ENCODE measurements around the gene E2F3.

E2F3 gene

DNA sequence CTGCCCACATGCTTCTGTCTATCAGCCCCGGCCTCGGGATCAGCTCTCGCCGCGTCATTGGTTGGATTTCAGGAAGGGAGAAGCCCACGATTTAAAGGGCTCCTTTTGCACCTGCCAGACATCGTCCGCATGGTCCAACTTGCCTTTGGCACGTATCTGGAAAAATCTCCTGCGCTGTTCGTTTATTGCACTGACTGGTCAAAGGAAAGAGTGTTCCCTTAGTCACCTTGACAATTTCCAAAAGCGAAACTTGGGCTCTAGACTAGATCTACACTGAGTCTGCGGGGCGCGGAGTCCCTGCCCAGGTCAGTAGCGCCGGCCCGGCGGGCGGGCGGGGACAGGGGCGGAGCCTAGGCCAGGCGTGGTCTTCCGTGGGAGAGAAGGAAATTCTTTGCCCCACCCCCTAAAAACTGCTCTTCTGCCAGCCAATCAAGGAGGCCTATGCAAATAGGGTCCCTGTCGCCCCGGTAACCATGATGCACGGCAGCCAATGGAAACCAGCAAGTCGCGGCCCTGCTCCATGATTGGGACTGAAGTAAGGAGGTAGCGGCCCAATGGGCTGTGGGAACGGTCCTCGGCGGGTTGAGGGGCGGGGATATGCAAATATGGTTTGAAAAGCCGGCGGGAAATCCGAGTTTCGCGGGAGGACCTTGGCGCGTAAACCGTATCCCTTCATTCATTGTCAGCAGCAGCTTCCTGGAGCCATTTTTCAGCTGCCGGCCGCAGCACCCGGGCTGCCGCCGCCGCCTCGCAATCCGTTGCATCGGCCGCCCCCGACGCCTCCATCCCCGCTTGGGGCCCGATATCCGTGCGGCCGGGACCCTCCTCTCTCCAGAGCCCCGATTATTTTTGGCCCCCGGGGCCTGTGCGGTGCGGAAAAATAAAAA, at the start of gene E2F3:
Gene E2F3, plus strand, starts transcription at position 675 of the 887 bp plus-strand sequence. CDS start 354 bp downstream, outside the sequence.
- Histone ChIP-seq H3K36me3 (ENCODE audit: control insufficient read depth in 2 of 2, insufficient read depth in 1 of 2, low read length in 2 of 2) (peaks cover 7 to 10% of the 10 kb centered on the region in 2 experiments; a peak in 2 of 3 replicates), H3K4me1 (ENCODE audit: control insufficient read depth, insufficient read depth, low read length) (no peaks in the 10 kb centered on the region), H3K9me3 (ENCODE audit: control insufficient read depth, insufficient read depth, low read depth, low read length) (no peaks in the 10 kb centered on the region), H3K4me3 (ENCODE audit: low read depth, low read length) (peak within 1 kb of the TSS; percentile 94), H3K27ac (ENCODE audit: extremely low read depth, low read depth, low read length) (peak within 1 kb of the TSS; percentile 100)
- POLR2A ChIA-PET = interaction anchor here (0.7 to 1.2 kb wide), 9 partner anchors 23 to 1192 kb away, joined by 3 to 6 read pairs (median 3); partner anchors contain the start of genes CDKAL1, MBOAT1 and SOX4
- CTCF ChIA-PET = interaction anchor here (0.6 to 3.1 kb wide), 3 partner anchors 17 to 133 kb away, joined by 3 to 10 read pairs (median 4); partner anchors contain the start of gene CDKAL1
- TF ChIP-seq ZNF404 (tag by site-specific recombination; IDR thresholded peaks at IDR 0.05) = no peak
- TF ChIP-seq GLI4 (tag by site-specific recombination; IDR thresholded peaks at IDR 0.05) = no peak
- TF ChIP-seq BCL11A (tag by site-specific recombination; IDR thresholded peaks at IDR 0.05; ENCODE audit: low read depth) = peak; percentile 19; the same call in 1 of the 2 replicates
- no peak for TF ChIP-seq ZNF791 (tag by site-specific recombination; IDR thresholded peaks at IDR 0.05)
- TF ChIP-seq EGR2 (tag by site-specific recombination; IDR thresholded peaks at IDR 0.05; ENCODE audit: low read depth) = no peak; the same call in none of the 2 replicates
- TF ChIP-seq ZNF747 (tag by site-specific recombination; IDR thresholded peaks at IDR 0.05) = no peak
- TF ChIP-seq ZSCAN23 (tag by site-specific recombination; IDR thresholded peaks at IDR 0.05) = 0 out of 2 replicates have a peak, but pooled peaks have one; percentile 54
- no peak for TF ChIP-seq ZNF266 (tag by site-specific recombination; IDR thresholded peaks at IDR 0.05; ENCODE audit: low read depth)
- TF ChIP-seq KLF8 (tag by site-specific recombination; IDR thresholded peaks at IDR 0.05) = peak; percentile 75
- no peak for TF ChIP-seq ZNF292 (tag by site-specific recombination; IDR thresholded peaks at IDR 0.05; ENCODE audit: borderline replicate concordance, low read depth)
- peak; percentile 16 for TF ChIP-seq ZNF510 (tag by site-specific recombination; IDR thresholded peaks at IDR 0.05; ENCODE audit: insufficient replicate concordance)
- TF ChIP-seq ZNF785 (tag by site-specific recombination; IDR thresholded peaks at IDR 0.05) = no peak
- TF ChIP-seq GLIS1 (tag by site-specific recombination; IDR thresholded peaks at IDR 0.05) = no peak
- no peak for TF ChIP-seq ZNF530 (tag by site-specific recombination; IDR thresholded peaks at IDR 0.05; ENCODE audit: low read depth)
- TF ChIP-seq ZNF433 (tag by site-specific recombination; IDR thresholded peaks at IDR 0.05; ENCODE audit: low read depth) = no peak
- TF ChIP-seq ZXDB (tag by site-specific recombination; IDR thresholded peaks at IDR 0.05) = peak; percentile 77
- TF ChIP-seq ZNF366 (tag by site-specific recombination; conservative IDR thresholded peaks at IDR 0.05) = peak; percentile 98
- TF ChIP-seq ZNF354C (tag by site-specific recombination; IDR thresholded peaks at IDR 0.05; ENCODE audit: borderline replicate concordance, low read depth) = no peak
- 0 out of 2 replicates have a peak, but pooled peaks have one; percentile 48 for TF ChIP-seq ZBTB10 (tag by site-specific recombination; IDR thresholded peaks at IDR 0.05)
- TF ChIP-seq ZNF223 (tag by site-specific recombination; IDR thresholded peaks at IDR 0.05) = no peak
- TF ChIP-seq ZFP3 (tag by site-specific recombination; IDR thresholded peaks at IDR 0.05; ENCODE audit: low read depth) = no peak
- TF ChIP-seq ZNF549 (tag by site-specific recombination; IDR thresholded peaks at IDR 0.05) = no peak
- TF ChIP-seq ZNF350 (tag by site-specific recombination; IDR thresholded peaks at IDR 0.05) = no peak
- no peak for TF ChIP-seq ZNF274 (IDR thresholded peaks at IDR 0.05; ENCODE audit: low read length)
- TF ChIP-seq ZNF274 (tag by site-specific recombination; IDR thresholded peaks at IDR 0.05; ENCODE audit: borderline replicate concordance) = no peak
- TF ChIP-seq OSR2 (tag by site-specific recombination; IDR thresholded peaks at IDR 0.05) = peak; percentile 58
- TF ChIP-seq ZIC2 (tag by site-specific recombination; IDR thresholded peaks at IDR 0.05) = no peak
- no peak for TF ChIP-seq ZFP69B (tag by site-specific recombination; IDR thresholded peaks at IDR 0.05)
- TF ChIP-seq GLIS2 (tag by site-specific recombination; IDR thresholded peaks at IDR 0.05) = peak; percentile 10; the same call in 1 of the 2 replicates
- TF ChIP-seq ZBTB8A (tag by site-specific recombination; IDR thresholded peaks at IDR 0.05) = 0 out of 2 replicates have a peak, but pooled peaks have one; percentile 13
- TF ChIP-seq ATF2 (tag by site-specific recombination; IDR thresholded peaks at IDR 0.05; ENCODE audit: low read depth) = no peak
- no peak for TF ChIP-seq ZNF302 (tag by site-specific recombination; IDR thresholded peaks at IDR 0.05; ENCODE audit: low read depth)
- TF ChIP-seq ZNF140 (tag by site-specific recombination; IDR thresholded peaks at IDR 0.05) = no peak
- no peak for TF ChIP-seq GLI2 (tag by site-specific recombination; IDR thresholded peaks at IDR 0.05; ENCODE audit: borderline replicate concordance, low read depth)
